GM06990 (cell line): ENCODE measurements around the gene GTF3C1.

ENCODE experiments used
- DNase-seq: peaks from one replicate; pipeline ENCODE4 v3.0.0-alpha.2; 2011; ENCODE audit not compliant: insufficient read length; ENCODE audit errors: extremely low read depth
- H3K27me3 ChIP-seq: replicated peaks from 2 replicates; pipeline ENCODE4 v1.6.0; 2011; ENCODE audit warnings: low read length; ENCODE audit not compliant: control insufficient read depth, insufficient read depth
- H3K36me3 ChIP-seq: 2 replicates; pipeline ENCODE4 v1.5.1; 2011; ENCODE audit warnings: low read length; ENCODE audit not compliant: control insufficient read depth, insufficient read depth
- H3K4me3 ChIP-seq: replicated peaks from 2 replicates; pipeline ENCODE4 v1.5.1; 2011; ENCODE audit warnings: low read depth, mild to moderate bottlenecking, control low read depth, low read length
- TF ChIP-seq, protein P1 (sequence below): IDR thresholded peaks from 2 replicates; pipeline ENCODE4 v1.5.1; 2011; ENCODE audit warnings: low read length, control low read depth, mild to moderate bottlenecking, inconsistent platforms; ENCODE audit not compliant: insufficient read depth, poor library complexity, severe bottlenecking

GTF3C1 gene

DNA sequence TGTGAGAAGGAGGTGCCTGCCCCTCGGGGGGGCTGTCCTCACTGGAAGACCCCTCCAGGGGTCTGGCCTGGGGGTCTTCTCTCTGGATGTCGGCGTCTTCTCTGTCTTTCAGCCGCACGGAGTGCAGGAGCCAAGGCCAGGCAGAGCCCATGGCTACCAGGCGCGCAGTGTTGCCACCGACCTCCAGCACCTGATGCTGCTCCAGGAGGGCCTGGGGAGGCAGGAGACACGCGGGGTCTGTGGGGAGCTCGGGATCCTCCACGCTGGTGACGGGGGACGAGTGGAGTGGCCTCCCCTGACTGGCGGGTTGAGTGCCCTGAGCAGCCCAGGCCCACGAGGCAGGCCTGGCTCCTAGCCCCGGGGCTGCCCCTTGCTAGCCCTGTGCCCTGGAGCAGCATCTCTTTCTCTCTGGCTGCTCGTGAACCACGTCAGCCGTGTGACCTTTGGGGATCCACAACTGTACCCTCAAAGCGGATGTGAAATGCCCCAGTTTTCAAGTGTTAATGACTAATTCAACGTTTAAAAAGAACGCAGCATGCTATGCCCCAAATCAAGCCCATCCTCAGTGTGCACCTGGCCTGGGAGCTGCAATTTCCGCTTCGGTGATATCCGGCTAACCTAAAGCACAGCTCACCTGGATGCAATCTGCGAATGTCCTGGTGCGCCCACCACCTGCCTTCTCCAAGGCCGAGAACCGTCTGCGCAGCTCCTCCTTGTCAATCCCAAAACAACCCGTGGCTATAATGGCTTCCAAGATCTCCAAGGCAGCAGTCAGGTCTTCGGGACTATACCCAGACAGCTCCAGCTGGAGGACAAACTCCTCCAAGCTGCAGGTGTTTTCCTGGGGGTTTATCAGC lies 84.9 kb downstream of the GTF3C1 start:
- DNase-seq = no peak
- H3K36me3 ChIP-seq = peaks cover 48% of the 10 kb centered on the region
- no peak overlapping the region for H3K4me3 ChIP-seq
- no peaks in the 10 kb centered on the region for H3K27me3 ChIP-seq
- TF ChIP-seq, protein P1, sequence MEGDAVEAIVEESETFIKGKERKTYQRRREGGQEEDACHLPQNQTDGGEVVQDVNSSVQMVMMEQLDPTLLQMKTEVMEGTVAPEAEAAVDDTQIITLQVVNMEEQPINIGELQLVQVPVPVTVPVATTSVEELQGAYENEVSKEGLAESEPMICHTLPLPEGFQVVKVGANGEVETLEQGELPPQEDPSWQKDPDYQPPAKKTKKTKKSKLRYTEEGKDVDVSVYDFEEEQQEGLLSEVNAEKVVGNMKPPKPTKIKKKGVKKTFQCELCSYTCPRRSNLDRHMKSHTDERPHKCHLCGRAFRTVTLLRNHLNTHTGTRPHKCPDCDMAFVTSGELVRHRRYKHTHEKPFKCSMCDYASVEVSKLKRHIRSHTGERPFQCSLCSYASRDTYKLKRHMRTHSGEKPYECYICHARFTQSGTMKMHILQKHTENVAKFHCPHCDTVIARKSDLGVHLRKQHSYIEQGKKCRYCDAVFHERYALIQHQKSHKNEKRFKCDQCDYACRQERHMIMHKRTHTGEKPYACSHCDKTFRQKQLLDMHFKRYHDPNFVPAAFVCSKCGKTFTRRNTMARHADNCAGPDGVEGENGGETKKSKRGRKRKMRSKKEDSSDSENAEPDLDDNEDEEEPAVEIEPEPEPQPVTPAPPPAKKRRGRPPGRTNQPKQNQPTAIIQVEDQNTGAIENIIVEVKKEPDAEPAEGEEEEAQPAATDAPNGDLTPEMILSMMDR = no peak

DNA sequence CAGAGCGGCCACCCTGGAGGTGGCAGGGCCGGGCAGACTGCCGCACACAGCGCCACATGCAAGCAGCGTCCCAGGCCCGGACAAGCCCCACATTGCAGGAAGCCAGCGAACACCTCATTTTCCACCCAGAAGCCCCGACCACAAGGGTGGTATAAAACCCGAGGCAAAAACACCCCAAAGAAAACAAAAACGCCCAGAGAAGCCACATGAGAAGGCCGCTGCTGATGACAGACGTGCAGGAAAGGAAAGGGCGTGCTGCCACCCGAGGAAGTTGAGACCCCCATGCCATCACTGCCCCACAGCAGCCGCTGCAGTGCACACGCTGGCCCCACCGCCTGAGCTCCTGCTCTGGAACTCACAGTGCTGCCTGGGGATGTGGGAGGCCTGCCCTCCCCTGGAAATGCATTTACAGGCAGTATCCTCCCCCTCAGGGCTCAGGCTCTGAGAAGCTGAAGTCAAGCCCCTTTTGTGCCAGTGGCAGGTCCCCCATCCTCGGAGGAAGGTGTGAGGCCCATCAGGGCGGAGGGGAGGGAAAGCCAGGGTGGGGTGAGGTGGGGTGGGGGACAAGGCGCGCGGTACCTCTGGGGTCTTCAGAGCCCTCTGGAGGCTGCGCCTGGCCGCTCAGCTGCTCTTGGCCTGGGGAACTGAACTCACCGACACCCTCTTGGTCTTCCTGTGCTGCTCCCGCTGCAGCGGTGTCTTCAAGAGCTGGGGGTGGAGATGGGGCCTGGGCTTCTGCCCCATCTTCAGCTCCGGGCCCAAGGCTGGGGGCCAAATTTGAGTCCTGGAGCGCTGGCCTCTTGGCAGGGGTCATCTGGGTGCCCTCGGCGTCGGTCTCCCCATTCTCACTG lies 85.7 kb downstream of the GTF3C1 start:
- H3K4me3 ChIP-seq = no peak overlapping the region
- no peak for DNase-seq
- TF ChIP-seq, protein P1 = no peak
- peaks cover 40% of the 10 kb centered on the region for H3K36me3 ChIP-seq
- H3K27me3 ChIP-seq = no peaks in the 10 kb centered on the region

DNA sequence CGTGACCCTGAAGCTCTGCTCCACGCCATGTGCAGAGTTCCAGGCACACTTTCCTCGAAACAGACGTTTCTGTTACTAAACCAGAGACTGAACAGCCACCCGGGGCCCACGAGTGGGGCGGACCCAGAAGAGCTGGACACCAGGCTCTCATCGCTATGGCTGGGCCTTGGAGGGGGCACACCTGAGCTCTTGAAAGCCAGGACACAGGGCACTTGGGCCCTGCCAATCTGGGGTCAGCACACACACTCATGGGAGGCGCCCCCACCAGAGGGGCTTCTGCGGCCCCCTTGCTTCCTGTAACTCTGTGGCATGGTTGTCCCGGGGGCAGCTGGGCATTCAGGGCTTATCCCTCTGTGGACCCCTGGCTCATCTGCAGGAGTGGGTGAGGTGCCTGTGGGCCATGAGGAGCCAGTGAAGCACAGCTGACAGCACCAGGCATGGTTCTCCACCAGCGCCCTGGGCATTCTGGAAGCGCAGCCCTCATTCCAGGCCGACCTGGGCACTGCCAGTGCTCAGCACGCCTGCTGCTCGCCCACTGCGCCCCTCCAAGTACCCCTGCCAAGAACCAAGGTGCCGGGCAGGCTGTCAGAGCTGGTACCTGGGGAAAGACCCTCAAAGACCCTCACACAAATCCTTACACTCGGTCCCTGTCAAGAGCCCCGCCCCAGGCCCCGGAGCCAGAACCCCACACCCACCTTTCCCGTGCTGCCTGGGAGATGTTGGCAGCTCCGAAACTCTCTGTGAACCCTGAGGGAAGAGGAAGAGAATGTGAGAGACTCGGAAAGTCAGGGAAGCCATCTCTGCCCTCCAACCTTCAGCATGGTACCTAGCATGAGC lies 86.6 kb downstream of the GTF3C1 start:
- no peaks in the 10 kb centered on the region for H3K27me3 ChIP-seq
- H3K36me3 ChIP-seq = peaks cover 34% of the 10 kb centered on the region
- no peak for DNase-seq
- TF ChIP-seq, protein P1 = no peak
- no peak overlapping the region for H3K4me3 ChIP-seq

DNA sequence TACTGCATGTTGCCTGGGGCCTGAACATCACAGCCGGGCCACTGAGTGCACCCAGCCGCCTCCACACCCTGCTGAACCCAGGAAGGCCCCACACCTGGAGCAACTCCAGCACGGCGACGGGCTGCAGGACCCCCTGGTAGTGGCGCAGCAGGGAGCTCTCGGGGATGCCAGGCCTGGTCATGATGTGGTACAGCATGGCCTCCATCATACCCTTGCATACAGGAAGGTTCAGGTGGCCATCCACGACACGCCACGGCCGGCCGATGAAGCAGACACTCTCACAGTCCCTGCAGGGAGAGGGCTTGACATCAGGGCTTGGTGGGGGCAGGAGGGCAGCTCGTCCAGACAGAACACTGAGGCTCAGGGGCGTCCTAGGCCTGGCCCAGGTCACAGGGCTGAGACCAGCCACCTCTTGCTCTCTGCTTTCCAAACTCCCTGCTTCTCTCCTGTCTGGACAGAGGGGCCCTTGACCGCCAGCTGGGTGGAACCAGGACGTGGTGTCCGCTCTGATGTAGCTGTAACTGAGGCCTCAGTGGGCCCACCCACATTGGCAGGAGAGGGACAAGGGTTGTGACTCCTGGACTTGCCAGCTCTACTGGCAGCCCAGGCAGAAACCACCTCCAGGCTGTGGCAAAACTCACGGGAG lies 87.4 kb downstream of the GTF3C1 start:
- TF ChIP-seq, protein P1 = no peak
- Histone ChIP-seq H3K27me3 (no peaks in the 10 kb centered on the region), H3K36me3 (peaks cover 32% of the 10 kb centered on the region), H3K4me3 (no peak overlapping the region)
- DNase-seq = no peak
